Activated CD8-positive, alpha-beta memory T cell treated with anti-CD3 and anti-CD28 coated beads, Interleukin-2, amount 50 U/mL, for 48 hours (primary cell): ENCODE data around the gene TRERF1.
A peak's percentile ranks its signal among the peaks of the same experiment; 100 is the strongest.
"Not testable (repeated sequence)": the region's sequence is repeated elsewhere in the genome, so short reads cannot be mapped to it uniquely, and the experiment has no call there.

ENCODE experiments used
- DNase-seq: peaks from one replicate; pipeline ENCODE4 v3.0.0-alpha.2; 2020

The TRERF1 gene

GRCh38 chr6:42451333-42452170, at the start of gene TRERF1:
TSS of gene TRERF1 (minus strand) at chr6:42451926. CDS start at chr6:42269590, 182,336 bp downstream.
- peak; percentile 76 for DNase-seq

GRCh38 chr6:42498473-42499128, 46.9 kb upstream of the TRERF1 start:
- no peak for DNase-seq

- no peak for DNase-seq
These were observed 42.3 kb upstream of the TRERF1 start for GRCh38 chr6:42493914-42494539.

- no peak for DNase-seq
These were observed 36.4 kb upstream of the TRERF1 start for GRCh38 chr6:42488129-42488528.

- no peak for DNase-seq
These were observed 32.5 kb upstream of the TRERF1 start for GRCh38 chr6:42484261-42484660.

GRCh38 chr6:42482174-42482573, 30.4 kb upstream of the TRERF1 start:
- no peak for DNase-seq

- DNase-seq = no peak
These were observed 20.0 kb upstream of the TRERF1 start for GRCh38 chr6:42471714-42472113.

- DNase-seq = no peak
These were observed 19.4 kb upstream of the TRERF1 start for GRCh38 chr6:42471142-42471541.

- no peak for DNase-seq
These were observed 16.5 kb upstream of the TRERF1 start for GRCh38 chr6:42468273-42468672.

- no peak for DNase-seq
These were observed 15.9 kb upstream of the TRERF1 start for GRCh38 chr6:42467651-42468050.

GRCh38 chr6:42466470-42466869, 14.7 kb upstream of the TRERF1 start:
- not testable (repeated sequence) for DNase-seq

- no peak for DNase-seq
These were observed 10.8 kb upstream of the TRERF1 start for GRCh38 chr6:42462474-42462972.

- no peak for DNase-seq
These were observed 9.2 kb upstream of the TRERF1 start for GRCh38 chr6:42460883-42461282.

GRCh38 chr6:42459888-42460287, 8.2 kb upstream of the TRERF1 start:
- no peak for DNase-seq

GRCh38 chr6:42454428-42454791, 2.7 kb upstream of the TRERF1 start:
- no peak for DNase-seq

GRCh38 chr6:42453654-42454427, 2.1 kb upstream of the TRERF1 start:
- DNase-seq = no peak

GRCh38 chr6:42453031-42453653, 1.4 kb upstream of the TRERF1 start:
- DNase-seq = peak; percentile 86

GRCh38 chr6:42452171-42453030, 675 bp upstream of the TRERF1 start:
- DNase-seq = peak; percentile 78

GRCh38 chr6:42450477-42451332, 1.0 kb downstream of the TRERF1 start:
- peak; percentile 63 for DNase-seq

- DNase-seq = no peak
These were observed 1.7 kb downstream of the TRERF1 start for GRCh38 chr6:42449917-42450476.
